B cell (primary cell): ENCODE measurements around the gene MRPL4. TPM values are rescaled to one million over a fixed set of nuclear protein-coding genes. Genes with fewer than 3 reads are reported as not detected.
"Not testable (repeated sequence)": the region's sequence is repeated elsewhere in the genome, so short reads cannot be mapped to it uniquely, and the experiment has no call there.

ENCODE experiments used
- ATAC-seq: fragments of 200-7000 bp; cut with Tn5 transposase; one replicate; pipeline ENCODE4 v1.10.0; 2021; ENCODE audit warnings: low read depth, mild to moderate bottlenecking, moderate number of reproducible peaks, moderate library complexity
- CTCF ChIA-PET: fragments of 350-600 bp; sonication (Branson Sonifier 250); formaldehyde crosslinking; loops from one replicate; lab custom pipeline; 2021; ENCODE audit warnings: antibody characterized with exemption, inconsistent platforms; lab: Charles Lee
- POLR2A ChIA-PET: fragments of 350-600 bp; sonication (Branson Sonifier 250); formaldehyde crosslinking; loops from one replicate; lab custom pipeline; 2021; ENCODE audit warnings: antibody characterized with exemption; lab: Charles Lee
- DNase-seq: peaks from one replicate; pipeline ENCODE4 v3.0.0; 2013
- H2AFZ ChIP-seq: 2 replicates; pipeline ENCODE4 v1.6.1; 2012; ENCODE audit warnings: mild to moderate bottlenecking, low read depth, low read length; ENCODE audit not compliant: insufficient read depth, poor library complexity, severe bottlenecking
- H3K27ac ChIP-seq, 2 donors: 1 replicate in 1 of 2; 2 replicates in 1 of 2; pipeline ENCODE4 v1.5.1; 2012 to 2013; ENCODE audit warnings: low read length in 2 of 2, mild to moderate bottlenecking in 2 of 2, moderate library complexity in 1 of 2
- H3K27me3 ChIP-seq, 4 experiments: fragments of 200-600 bp in 1 of 4; sonication (generic) in 1 of 4; replicated peaks in 1 of 4; 1 replicate in 2 of 4; 2 replicates in 2 of 4; pipeline versions ENCODE4 v1.6.1 to v1.7.0; 2013 to 2016; ENCODE audit warnings: low read length in 3 of 4, mild to moderate bottlenecking in 2 of 4, mixed read lengths in 1 of 4, moderate library complexity in 1 of 4; ENCODE audit not compliant: insufficient read depth in 4 of 4, control insufficient read depth in 3 of 4; ENCODE audit errors: control extremely low read depth in 1 of 4
- H3K36me3 ChIP-seq, 2 experiments: replicated peaks in 1 of 2; 1 replicate in 1 of 2; 2 replicates in 1 of 2; pipeline versions ENCODE4 v1.6.1 to v1.7.1; 2013; ENCODE audit warnings: low read length in 1 of 2; ENCODE audit not compliant: insufficient read depth in 2 of 2, control insufficient read depth in 1 of 2; ENCODE audit errors: control extremely low read depth in 1 of 2, extremely low read depth in 1 of 2
- H3K4me1 ChIP-seq, 2 donors: fragments of 200-600 bp in 1 of 2; sonication (generic) in 1 of 2; 1 replicate in 1 of 2; 2 replicates in 1 of 2; pipeline versions ENCODE4 v1.5.1 to v1.6.1; 2013 to 2017; ENCODE audit warnings: low read length in 2 of 2; ENCODE audit not compliant: control insufficient read depth in 2 of 2, insufficient read depth in 2 of 2
- H3K4me2 ChIP-seq: replicated peaks from 2 replicates; pipeline ENCODE3; 2012; ENCODE audit warnings: mild to moderate bottlenecking, low read depth, low read length; ENCODE audit not compliant: poor library complexity, severe bottlenecking
- H3K4me3 ChIP-seq, 5 experiments: fragments of 200-600 bp in 1 of 5; sonication (generic) in 1 of 5; 1 replicate in 3 of 5; 2 replicates in 2 of 5; pipeline versions ENCODE4 v1.5.1 to v1.7.0; 2011 to 2016; ENCODE audit warnings: low read length in 4 of 5, mild to moderate bottlenecking in 4 of 5, low read depth in 2 of 5, control low read depth in 1 of 5, moderate library complexity in 1 of 5; ENCODE audit not compliant: insufficient read depth in 1 of 5; ENCODE audit errors: control extremely low read depth in 1 of 5, extremely low read depth in 1 of 5
- H3K79me2 ChIP-seq: fragments of 200-600 bp; sonication (generic); one replicate; pipeline ENCODE4 v1.6.0; 2016; ENCODE audit warnings: low read length; ENCODE audit not compliant: control insufficient read depth, insufficient read depth
- H3K9ac ChIP-seq: fragments of 200-600 bp; sonication (generic); 2 replicates; pipeline ENCODE4 v1.6.1; 2017; ENCODE audit warnings: mild to moderate bottlenecking, low read length, moderate library complexity
- H3K9me3 ChIP-seq, 3 donors: one replicate each; pipeline versions ENCODE4 v1.6.1 to v1.7.1; 2013; ENCODE audit warnings: low read length in 2 of 3; ENCODE audit not compliant: control insufficient read depth in 2 of 3, insufficient read depth in 1 of 3; ENCODE audit errors: control extremely low read depth in 1 of 3
- H4K20me1 ChIP-seq: 2 replicates; pipeline ENCODE4 v1.6.0; 2012; ENCODE audit warnings: mild to moderate bottlenecking, low read length; ENCODE audit not compliant: insufficient read depth, control insufficient read depth, poor library complexity, severe bottlenecking
- H3K27ac Mint-ChIP-seq: one replicate; pipeline ENCODE4 v1.8.0; 2021; ENCODE audit warnings: mixed read lengths
- H3K27me3 Mint-ChIP-seq: one replicate; pipeline ENCODE4 v1.8.0; 2021; ENCODE audit warnings: mixed read lengths
- H3K4me1 Mint-ChIP-seq: one replicate; pipeline ENCODE4 v1.8.0; 2021; ENCODE audit warnings: mixed read lengths
- H3K4me3 Mint-ChIP-seq: one replicate; pipeline ENCODE4 v1.8.0; 2021; ENCODE audit warnings: mixed read lengths
- H3K9me3 Mint-ChIP-seq: one replicate; pipeline ENCODE4 v1.8.0; 2022; ENCODE audit warnings: mixed read lengths; ENCODE audit not compliant: insufficient read depth
- EZH2 ChIP-seq: IDR thresholded peaks from 2 replicates; pipeline ENCODE4 v1.6.1; 2012; ENCODE audit warnings: borderline replicate concordance, low read depth, mild to moderate bottlenecking, moderate library complexity, low read length; ENCODE audit not compliant: insufficient read depth, poor library complexity, severe bottlenecking
- WGBS: methylation state at CpG from one replicate; pipeline ENCODE4 v1.1.5; 2013; ENCODE audit warnings: missing lambda C conversion rate; ENCODE audit not compliant: insufficient coverage; 5-methylcytosine and 5-hydroxymethylcytosine counted together
- intact Hi-C: fragments of 100-400 bp; cut with micrococcal nuclease; formaldehyde crosslinking; loops from one replicate; pipeline ENCODE4 v1.10.0; 2022
- polyA plus RNA-seq: library from polyadenylated mRNA; depleted of rRNA; stranded (reverse); fragments of >200 nt; gene quantifications from 2 replicates; pipeline ENCODE4 v1.2.3, GENCODE V29; 2012
- total RNA-seq, 2 donors: library from RNA; stranded (reverse); fragments of 120-200 nt in 1 of 2; gene quantifications; 1 replicate in 1 of 2; 2 replicates in 1 of 2; pipeline versions ENCODE4 v1.2.3 to v1.2.4, GENCODE V29; 2013 to 2022
- TF ChIP-seq, protein P1 (sequence below): fragments of 200-600 bp; IDR thresholded peaks from one replicate; pipeline ENCODE4 v1.8.0; 2022; ENCODE audit warnings: antibody characterized with exemption, mild to moderate bottlenecking

The MRPL4 gene
- total and polyA plus RNA-seq, 2 donors (not counting 1 experiment from before 2014, with no cell fraction given) = 39.8 to 81.1 TPM

DNA sequence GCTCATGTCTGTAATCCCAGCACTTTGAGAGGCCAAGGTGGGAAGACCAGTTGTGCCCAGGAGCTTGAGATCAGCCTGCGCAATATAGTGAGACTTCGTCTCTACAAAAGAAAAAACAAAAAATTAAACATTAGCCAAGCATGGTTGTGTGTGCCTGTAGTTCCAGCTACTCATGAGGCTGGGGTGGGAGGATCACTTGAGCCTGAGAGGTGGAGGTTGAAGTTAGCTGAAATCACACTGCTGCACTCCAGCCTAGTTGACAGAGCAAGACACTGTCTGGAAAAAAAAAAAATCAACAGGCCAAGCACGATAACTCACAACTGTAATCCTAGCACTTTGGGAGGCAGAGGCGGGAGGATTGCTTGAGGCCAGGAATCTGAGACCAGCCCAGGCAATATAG, 17.0 kb upstream of the MRPL4 start:
- no peak for TF ChIP-seq EZH2
- TF ChIP-seq, protein P1, sequence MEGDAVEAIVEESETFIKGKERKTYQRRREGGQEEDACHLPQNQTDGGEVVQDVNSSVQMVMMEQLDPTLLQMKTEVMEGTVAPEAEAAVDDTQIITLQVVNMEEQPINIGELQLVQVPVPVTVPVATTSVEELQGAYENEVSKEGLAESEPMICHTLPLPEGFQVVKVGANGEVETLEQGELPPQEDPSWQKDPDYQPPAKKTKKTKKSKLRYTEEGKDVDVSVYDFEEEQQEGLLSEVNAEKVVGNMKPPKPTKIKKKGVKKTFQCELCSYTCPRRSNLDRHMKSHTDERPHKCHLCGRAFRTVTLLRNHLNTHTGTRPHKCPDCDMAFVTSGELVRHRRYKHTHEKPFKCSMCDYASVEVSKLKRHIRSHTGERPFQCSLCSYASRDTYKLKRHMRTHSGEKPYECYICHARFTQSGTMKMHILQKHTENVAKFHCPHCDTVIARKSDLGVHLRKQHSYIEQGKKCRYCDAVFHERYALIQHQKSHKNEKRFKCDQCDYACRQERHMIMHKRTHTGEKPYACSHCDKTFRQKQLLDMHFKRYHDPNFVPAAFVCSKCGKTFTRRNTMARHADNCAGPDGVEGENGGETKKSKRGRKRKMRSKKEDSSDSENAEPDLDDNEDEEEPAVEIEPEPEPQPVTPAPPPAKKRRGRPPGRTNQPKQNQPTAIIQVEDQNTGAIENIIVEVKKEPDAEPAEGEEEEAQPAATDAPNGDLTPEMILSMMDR = no peak
- POLR2A ChIA-PET = interaction anchor here (0.7 to 2.2 kb wide), 2 partner anchors 10 to 44 kb away, joined by 3 to 13 read pairs; no protein-coding TSS in a partner anchor
- Histone ChIP-seq H3K4me3 (no peak overlapping the region), H3K36me3 (no peaks in the 10 kb centered on the region), H3K9me3 (peaks cover 0 to 6% (median 0%) of the 10 kb centered on the region in 3 donors), H3K27ac (no peak overlapping the region), H3K27me3 (no peaks in the 10 kb centered on the region), H4K20me1 (no peaks in the 10 kb centered on the region), H3K4me2 (peak overlapping the region; percentile 36), H3K4me1 (peaks cover 43 to 77% of the 10 kb centered on the region in 2 donors), H2AFZ (no peak overlapping the region), H3K79me2 (peaks cover 2% of the 10 kb centered on the region), H3K9ac (no peak overlapping the region)
- Mint-ChIP-seq H3K4me1 (peaks cover 59% of the 10 kb centered on the region), H3K9me3 (no peaks in the 10 kb centered on the region), H3K27ac (peak overlapping the region; percentile 96), H3K27me3 (no peaks in the 10 kb centered on the region), H3K4me3 (peak overlapping the region; percentile 59)
- WGBS = no CpG with 5 or more reads among the region's 4 CpGs
- no peak for ATAC-seq
- CTCF ChIA-PET = interaction anchor here (0.6 to 13.7 kb wide), 6 partner anchors 13 to 618 kb away, joined by 3 to 236 read pairs (median 4); partner anchors contain the start of gene MRPL4
- peak; percentile 16 for DNase-seq
- intact Hi-C loops = no loop called here

GRCh38 chr19:10235409-10235808, 16.6 kb upstream of the MRPL4 start:
- Mint-ChIP-seq H3K27ac (peak overlapping the region; percentile 96), H3K4me3 (peak overlapping the region; percentile 90), H3K4me1 (peaks cover 56% of the 10 kb centered on the region)
- Histone ChIP-seq H3K4me2 (peak overlapping the region; percentile 94), H3K4me1 (peaks cover 40 to 72% of the 10 kb centered on the region in 2 donors), H3K27ac (peak overlapping the region; percentile 75 to 98), H3K9ac (peak overlapping the region; percentile 44)
- H3K9me3 Mint-ChIP-seq, H3K27me3 ChIP-seq, DNase-seq, H3K4me3 ChIP-seq, intact Hi-C loops, ATAC-seq, H3K36me3 ChIP-seq, H3K9me3 ChIP-seq, H3K79me2 ChIP-seq, H4K20me1 ChIP-seq, H3K27me3 Mint-ChIP-seq, H2AFZ ChIP-seq: not testable (repeated sequence)
- WGBS = no CpG with 5 or more reads among the region's 7 CpGs
- CTCF ChIA-PET = interaction anchor here (0.6 to 13.7 kb wide), 8 partner anchors 13 to 618 kb away, joined by 3 to 236 read pairs (median 4); partner anchors contain the start of gene MRPL4
- POLR2A ChIA-PET = interaction anchor here (0.6 to 2.2 kb wide), 8 partner anchors 10 to 359 kb away, joined by 3 to 13 read pairs (median 4); partner anchors contain the start of gene DNMT1
